Cardiac muscle cell (in vitro differentiated cells and primary cell): ENCODE measurements around the gene RASGEF1C. TPM values are rescaled to one million over a fixed set of nuclear protein-coding genes. Genes with fewer than 3 reads are reported as not detected.

ENCODE experiments used
- DNase-seq, 2 donors: peaks; one replicate each; pipeline versions ENCODE4 v3.0.0 to v3.0.0-alpha.2; 2010 to 2017; ENCODE audit warnings: low read depth in 1 of 2, low spot score in 1 of 2
- H3K27ac ChIP-seq: fragments of 200-600 bp; sonication (generic); 2 replicates; pipeline ENCODE4 v1.5.1; 2016
- H3K27me3 ChIP-seq: fragments of 200-600 bp; sonication (generic); 2 replicates; pipeline ENCODE4 v1.6.0; 2016; ENCODE audit warnings: control low read depth
- H3K36me3 ChIP-seq: fragments of 200-600 bp; sonication (generic); 2 replicates; pipeline ENCODE4 v1.5.1; 2016; ENCODE audit warnings: control low read depth
- H3K4me1 ChIP-seq: fragments of 200-600 bp; sonication (generic); 2 replicates; pipeline ENCODE4 v1.8.1; 2017; ENCODE audit warnings: low read depth, mild to moderate bottlenecking, mixed run types
- H3K4me3 ChIP-seq: fragments of 200-600 bp; sonication (generic); 2 replicates; pipeline ENCODE4 v1.5.1; 2016; ENCODE audit warnings: mild to moderate bottlenecking
- H3K9me3 ChIP-seq: fragments of 200-600 bp; sonication (generic); 2 replicates; pipeline ENCODE4 v1.5.1; 2017; ENCODE audit warnings: low read depth, mild to moderate bottlenecking, control low read depth
- polyA plus RNA-seq: library from polyadenylated mRNA; unstranded; fragments of >200 nt; fragmentation: Nextera tagmentation; extraction: Ambion mirVana; gene quantifications from 2 replicates; pipeline ENCODE4 v1.2.1, GENCODE V29; 2016
- total RNA-seq: library from RNA; depleted of rRNA; stranded (reverse); fragments of >200 nt; gene quantifications from 2 replicates; pipeline ENCODE4 v1.2.3, GENCODE V29; 2016
- TF ChIP-seq, protein P1 (sequence below): IDR thresholded peaks from 2 replicates; pipeline ENCODE4 v1.5.1; 2012; ENCODE audit warnings: low read depth, mild to moderate bottlenecking, low read length

RASGEF1C gene
- total and polyA plus RNA-seq, 2 experiments from 2014 or later = 1.5 to 2.5 TPM

DNA sequence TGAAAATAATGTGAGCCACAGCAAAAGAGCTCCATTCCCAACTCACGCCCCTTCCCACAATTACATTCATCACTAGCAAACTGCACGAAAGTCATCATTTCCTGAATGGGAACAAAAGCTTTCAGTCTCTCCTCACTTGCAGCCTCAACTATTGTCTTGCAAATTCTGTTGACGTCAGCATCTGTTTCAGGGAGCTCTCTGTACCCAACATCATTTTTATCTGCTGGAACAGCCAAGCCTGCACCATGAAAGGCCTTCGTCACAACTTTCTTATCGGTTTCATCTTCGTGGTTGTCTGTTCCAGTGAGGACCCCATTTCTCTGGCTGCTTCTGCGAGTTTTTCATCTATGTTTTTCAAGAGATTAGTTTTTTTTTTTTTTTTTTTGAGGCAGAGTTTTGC lies 123.2 kb downstream of the RASGEF1C start:
- Histone ChIP-seq H3K27me3 (no peaks in the 10 kb centered on the region), H3K9me3 (no peaks in the 10 kb centered on the region), H3K4me3 (no peak overlapping the region), H3K27ac (no peak overlapping the region), H3K4me1 (peaks cover 6% of the 10 kb centered on the region), H3K36me3 (no peaks in the 10 kb centered on the region)
- DNase-seq = peak in 1 of 2 donors; percentile 49
- TF ChIP-seq, protein P1, sequence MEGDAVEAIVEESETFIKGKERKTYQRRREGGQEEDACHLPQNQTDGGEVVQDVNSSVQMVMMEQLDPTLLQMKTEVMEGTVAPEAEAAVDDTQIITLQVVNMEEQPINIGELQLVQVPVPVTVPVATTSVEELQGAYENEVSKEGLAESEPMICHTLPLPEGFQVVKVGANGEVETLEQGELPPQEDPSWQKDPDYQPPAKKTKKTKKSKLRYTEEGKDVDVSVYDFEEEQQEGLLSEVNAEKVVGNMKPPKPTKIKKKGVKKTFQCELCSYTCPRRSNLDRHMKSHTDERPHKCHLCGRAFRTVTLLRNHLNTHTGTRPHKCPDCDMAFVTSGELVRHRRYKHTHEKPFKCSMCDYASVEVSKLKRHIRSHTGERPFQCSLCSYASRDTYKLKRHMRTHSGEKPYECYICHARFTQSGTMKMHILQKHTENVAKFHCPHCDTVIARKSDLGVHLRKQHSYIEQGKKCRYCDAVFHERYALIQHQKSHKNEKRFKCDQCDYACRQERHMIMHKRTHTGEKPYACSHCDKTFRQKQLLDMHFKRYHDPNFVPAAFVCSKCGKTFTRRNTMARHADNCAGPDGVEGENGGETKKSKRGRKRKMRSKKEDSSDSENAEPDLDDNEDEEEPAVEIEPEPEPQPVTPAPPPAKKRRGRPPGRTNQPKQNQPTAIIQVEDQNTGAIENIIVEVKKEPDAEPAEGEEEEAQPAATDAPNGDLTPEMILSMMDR = no peak

DNA sequence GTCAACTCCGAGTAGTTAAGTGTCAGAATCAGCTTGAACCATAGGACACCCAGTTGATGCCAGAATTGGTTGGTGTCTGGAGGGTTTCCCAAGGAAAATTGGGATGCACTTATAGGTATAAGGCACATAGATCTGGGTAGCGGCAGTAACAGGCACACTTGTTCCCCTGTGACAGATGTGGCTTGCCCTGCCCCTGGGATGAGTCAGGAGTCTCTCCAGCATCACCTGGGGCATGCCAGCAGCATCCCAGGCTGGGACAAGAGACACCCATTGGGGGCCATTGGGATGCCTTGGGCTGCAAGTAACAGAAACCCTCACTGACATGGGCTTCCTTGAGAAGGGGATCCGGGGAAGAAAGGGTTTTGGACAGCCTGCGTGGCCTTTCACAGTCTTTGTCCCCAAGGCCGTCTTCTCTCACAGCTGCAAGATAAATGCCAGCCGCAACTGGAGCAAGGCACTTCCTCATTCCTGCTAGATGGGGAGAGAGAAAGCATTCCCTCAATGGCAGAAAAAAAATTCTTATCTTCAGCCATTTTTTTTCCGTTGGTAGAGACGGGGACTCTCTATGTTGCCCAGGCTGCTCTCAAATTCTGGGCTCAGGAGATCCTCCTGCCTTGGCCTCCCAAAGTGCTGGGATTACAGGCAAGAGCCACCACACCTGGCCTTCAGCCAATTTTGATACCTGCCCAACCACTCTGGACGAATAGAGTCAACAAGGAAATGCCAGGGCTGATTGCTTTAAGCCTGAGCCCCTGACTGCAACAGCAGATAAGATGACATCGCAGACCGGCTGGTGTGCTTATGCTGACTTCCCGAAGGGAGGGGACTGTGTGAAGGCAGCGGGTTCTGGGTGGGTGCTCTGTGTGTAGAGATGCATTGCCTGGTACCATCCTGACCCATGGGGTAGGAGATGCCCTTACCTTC lies 124.1 kb downstream of the RASGEF1C start:
- Histone ChIP-seq H3K4me1 (peaks cover 6% of the 10 kb centered on the region), H3K36me3 (no peaks in the 10 kb centered on the region), H3K27ac (no peak overlapping the region), H3K9me3 (no peaks in the 10 kb centered on the region), H3K27me3 (no peaks in the 10 kb centered on the region), H3K4me3 (no peak overlapping the region)
- DNase-seq = peak in 1 of 2 donors; percentile 22
- TF ChIP-seq, protein P1 = no peak

GRCh38 chr5:180083529-180084060 lies 125.4 kb downstream of the RASGEF1C start:
- Histone ChIP-seq H3K27me3 (no peaks in the 10 kb centered on the region), H3K27ac (no peak overlapping the region), H3K36me3 (no peaks in the 10 kb centered on the region), H3K9me3 (no peaks in the 10 kb centered on the region), H3K4me3 (no peak overlapping the region), H3K4me1 (peaks cover 6% of the 10 kb centered on the region)
- TF ChIP-seq, protein P1 = no peak
- no peak for DNase-seq

DNA sequence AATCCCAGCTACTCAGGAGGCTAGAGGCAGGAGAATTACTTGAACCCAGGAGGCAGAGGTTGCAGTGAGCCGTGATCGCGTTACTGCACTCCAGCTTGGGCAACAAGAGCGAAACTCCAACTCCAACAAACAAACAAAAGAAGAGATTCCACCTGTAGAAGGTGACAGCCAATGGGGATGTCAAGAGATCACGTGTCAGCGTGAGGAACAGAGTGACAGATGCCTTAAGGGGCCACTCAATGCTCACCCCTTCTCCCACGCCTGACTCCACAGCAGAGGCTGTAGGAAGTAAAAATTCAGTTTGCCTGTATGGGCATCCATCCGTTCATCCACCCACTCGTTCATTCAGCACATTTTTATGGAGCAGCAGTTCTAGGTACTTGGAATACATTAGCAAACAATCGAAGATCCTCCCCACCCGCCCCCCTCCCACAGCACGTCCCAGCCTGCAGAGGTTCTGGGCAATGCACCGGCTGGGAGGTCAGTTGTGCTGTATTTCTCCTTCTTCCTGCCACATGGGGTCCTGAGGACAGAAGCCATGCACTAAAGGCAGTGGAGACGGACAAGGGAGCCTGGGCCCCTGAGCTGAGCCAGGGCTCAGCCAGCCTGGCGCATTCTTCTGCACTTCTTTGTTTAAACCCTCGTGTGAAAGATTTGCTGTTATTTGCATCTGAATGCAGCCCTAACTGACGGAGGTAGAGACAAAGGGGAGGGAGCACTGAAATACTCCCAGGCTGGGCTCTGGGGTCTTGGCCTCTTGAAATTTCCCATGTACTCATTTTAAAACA lies 126.2 kb downstream of the RASGEF1C start:
- Histone ChIP-seq H3K27ac (no peak overlapping the region), H3K36me3 (no peaks in the 10 kb centered on the region), H3K4me3 (no peak overlapping the region), H3K4me1 (peaks cover 6% of the 10 kb centered on the region), H3K9me3 (no peaks in the 10 kb centered on the region), H3K27me3 (no peaks in the 10 kb centered on the region)
- DNase-seq = no peak
- TF ChIP-seq, protein P1 = no peak

DNA sequence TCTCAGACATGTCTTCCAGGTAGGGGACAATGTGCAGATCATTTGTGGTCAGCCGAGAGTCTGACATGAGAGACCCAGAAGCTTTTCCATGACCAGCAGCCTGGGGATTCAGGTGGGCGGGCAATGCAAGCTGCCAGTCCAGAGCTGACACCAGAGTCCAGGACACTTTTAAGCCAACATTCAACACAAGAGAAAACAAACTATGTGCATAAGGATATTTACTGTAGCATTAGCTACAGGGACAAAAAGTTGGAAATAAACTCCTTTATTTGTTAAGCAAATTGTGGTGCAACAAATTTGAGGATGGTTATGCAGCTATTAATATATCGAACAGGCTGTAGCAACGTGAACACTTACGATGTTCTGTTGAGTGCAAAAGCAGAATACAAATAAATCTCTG lies 127.5 kb downstream of the RASGEF1C start:
- Histone ChIP-seq H3K9me3 (no peaks in the 10 kb centered on the region), H3K27me3 (no peaks in the 10 kb centered on the region), H3K4me3 (no peak overlapping the region), H3K36me3 (no peaks in the 10 kb centered on the region), H3K27ac (no peak overlapping the region), H3K4me1 (peaks cover 6% of the 10 kb centered on the region)
- no peak for DNase-seq
- TF ChIP-seq, protein P1 = no peak
